T1000 (cell line): ENCODE data around the gene MTARC1.

Experiments
- DNase-seq: peaks from one replicate; lab custom pipeline; 2025; ENCODE audit warnings: mixed read lengths; lab: John Stamatoyannopoulos, UW

MTARC1 gene

DNA sequence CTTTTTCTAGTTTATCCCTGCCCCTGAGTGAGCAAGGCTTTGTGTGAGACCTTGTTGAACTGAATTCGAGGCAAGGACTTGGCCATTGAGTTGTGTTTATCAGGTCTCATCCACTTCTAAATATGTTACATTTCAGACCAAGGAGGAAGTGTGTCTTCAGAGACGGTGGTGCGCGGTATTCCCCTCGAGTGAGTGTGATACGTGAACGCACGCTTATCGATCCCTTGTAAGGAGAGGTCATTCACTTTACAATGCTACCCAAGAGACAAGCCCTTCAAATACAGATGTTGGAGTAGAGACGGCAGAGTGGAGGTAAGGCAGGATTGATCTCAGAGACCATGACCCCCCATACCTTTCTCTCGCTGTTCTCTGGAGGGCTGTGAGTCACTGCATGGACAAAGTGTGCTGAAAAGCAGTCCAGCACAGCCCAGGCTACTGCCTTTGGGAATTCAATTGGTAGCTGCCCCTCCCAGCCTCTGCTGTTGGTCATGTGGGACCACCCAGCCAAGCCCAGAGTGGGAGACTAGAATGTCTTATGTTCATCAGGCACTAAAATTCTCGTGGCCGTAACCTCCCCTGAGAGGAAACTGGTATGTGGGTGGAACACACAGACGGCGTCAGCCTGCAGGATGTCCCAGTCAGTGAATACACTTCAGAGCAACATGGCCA lies 16.3 kb upstream of the MTARC1 start:
- DNase-seq: no peak

DNA sequence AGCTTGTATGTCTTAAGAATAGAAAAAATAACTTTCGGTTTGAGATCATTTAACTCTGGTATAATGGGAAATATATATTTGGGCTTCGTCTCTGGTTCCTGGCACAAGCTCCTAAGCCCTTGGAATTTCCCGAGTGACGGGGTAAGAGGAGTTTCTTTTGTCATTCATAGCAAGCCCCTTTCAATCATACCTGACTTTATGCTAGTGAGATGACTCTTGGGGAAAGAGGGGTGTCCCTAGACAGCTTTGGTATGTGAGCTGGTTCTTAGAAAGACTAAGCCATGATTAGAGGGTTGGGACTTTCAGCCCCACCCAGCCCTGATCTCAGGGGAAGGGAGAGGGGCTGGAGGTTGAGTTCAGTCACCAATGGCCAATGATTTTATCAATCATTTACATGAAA lies 13.9 kb upstream of the MTARC1 start:
- DNase-seq: no peak

DNA sequence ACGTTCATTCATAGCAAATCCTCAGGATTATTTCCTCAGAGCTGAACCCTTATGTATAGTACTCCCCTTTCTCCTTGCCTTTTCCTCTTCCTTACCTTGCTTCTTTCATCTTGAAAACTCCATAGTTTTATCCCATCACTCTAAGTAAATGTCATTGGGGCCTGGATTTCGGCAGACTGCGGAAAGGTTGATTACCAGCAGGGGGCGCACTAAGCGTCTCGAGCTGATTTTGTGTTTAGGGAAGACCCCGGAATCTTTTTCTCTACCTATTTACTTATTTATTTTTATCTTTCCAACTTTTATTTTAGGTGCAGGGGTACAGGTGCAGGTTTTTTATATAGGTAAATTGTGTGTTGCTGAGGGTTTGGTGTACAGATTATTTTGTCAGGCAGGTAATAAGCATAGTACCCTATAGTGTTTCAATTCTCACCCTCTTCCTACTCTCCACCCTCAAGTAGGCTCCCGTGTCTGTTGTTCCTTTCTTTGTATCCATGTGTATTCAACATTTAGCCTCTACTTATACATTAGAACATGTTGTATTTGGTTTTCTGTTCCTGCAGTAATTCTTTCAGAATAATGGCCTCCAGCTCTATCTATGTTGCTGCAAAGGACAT lies 11.4 kb upstream of the MTARC1 start:
- peak; percentile 5 for DNase-seq

DNA sequence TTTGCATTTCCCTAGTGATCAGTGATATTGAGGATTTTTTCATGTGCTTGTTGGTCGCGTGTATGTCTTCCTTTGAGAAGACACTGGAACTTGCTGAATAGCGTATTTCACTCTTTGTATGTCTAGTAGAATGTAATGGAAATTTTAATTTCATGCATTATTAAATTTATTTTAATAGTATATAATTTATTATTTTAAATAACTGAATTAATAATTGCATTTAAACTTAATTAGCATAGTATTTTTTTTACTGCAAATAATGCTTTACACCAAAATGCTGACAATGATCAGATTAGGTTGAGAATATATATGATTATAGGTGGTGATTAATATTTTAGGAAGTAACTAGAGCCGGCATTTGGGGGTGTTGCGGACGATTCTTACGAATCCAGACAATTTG lies 10.5 kb upstream of the MTARC1 start:
- DNase-seq: no peak

DNA sequence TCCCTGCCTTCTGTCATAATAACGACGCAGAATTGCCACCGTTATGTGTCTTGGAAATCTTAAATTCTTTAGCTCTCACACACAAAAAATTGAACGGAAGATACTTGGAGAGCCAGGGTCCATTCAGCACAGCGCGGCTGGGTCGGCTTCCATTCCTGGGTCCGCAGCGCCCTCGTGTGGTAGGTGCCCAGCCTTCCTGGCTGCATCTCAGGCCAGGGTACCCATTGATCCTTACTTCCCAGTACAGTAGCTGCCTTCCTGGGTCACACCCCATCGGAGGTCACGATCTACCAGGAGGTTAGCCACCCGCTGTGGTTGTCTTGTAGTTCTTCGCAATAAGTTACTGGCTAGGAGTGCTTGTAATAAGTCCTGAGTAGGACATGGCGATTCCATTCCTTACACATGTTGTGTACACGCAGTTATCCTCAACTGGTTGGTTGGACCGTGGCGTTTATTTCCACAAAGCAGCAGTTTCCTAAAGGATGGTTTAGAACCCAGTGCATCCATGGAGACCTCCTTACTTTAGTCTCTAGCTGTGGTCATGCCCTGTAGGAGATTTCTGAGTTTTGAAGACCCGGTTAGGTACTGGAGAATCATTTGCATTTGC lies 9.9 kb upstream of the MTARC1 start:
- DNase-seq: peak; percentile 57

DNA sequence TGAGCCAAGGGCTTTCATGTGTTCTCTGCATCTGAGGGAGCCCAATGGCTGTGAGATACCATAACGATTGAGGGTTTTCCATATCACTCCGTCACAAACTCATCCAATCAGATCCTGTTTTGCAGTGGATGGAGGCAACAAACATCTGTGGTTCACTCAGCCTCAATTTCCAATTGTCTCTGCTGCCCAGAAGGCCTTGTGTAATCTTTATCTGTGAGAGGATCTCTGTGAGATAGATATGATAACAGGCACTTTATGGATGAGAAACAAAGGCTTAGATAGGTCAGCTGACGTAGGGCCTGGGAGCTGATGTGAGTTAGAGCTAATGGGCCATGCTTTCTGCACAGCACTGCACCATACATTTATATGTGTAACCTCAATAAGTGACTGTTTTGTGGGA lies 3.3 kb upstream of the MTARC1 start:
- no peak for DNase-seq

DNA sequence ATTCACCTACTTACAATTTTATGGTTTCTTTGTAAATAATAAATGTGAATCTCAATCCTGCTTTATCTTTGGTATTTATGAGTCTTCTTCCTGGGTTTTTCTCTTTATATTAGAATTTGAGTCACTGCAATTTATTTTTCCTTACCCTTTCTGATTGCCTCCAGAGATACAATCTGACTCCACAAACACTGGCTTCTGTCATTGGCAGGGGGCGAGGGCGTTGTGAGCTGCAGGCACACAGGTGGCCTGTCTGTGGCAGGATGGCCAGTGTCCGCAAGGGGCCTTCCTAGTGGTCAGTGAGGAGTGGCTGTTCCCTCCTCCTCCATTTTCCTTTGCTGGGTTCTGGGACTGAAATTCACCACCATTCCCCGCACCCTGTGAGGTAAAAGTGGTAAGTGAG lies 2.0 kb upstream of the MTARC1 start:
- no peak for DNase-seq

DNA sequence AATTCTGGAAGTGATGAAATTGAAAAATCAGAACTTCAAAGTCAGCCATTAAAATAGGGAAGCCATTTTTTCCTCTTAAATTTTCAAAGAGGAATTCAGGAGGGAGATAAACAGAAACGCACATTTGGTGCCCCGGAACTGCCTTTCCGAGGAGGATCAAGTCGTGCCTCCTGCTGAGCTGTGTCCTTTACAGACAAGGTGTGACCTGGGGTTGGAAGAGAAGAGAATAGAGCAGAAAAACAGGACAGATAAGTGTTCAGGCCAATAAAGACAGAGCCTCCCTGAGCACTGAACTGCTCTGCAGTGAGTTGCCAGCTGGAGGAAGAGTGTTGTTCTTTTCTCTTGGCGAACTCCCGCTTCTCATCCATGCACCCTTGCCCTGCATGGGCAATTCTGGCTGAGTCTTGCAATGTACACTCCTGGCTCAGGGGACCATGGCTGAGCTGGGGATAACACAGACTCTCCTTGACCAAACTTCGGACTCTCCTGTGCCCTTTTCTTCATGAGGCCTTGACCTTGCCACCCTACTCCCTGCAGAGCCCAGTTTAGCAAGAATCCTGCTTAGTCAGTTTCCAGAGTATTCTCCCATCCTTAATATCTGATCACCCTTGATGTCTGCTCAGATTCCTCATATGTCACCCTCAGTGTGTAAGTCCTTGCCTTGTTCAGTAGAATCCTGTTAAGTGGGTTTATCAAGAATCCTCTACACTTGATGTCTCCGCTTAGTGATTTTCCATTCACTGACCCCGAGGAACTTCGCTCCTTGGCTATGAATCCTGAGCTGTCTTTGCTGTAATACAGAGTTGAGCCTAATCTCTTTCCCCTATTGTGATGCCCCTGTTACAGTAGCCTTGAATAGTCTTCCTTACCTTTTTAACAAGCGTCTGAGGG lies 1.3 kb upstream of the MTARC1 start:
- DNase-seq: no peak

DNA sequence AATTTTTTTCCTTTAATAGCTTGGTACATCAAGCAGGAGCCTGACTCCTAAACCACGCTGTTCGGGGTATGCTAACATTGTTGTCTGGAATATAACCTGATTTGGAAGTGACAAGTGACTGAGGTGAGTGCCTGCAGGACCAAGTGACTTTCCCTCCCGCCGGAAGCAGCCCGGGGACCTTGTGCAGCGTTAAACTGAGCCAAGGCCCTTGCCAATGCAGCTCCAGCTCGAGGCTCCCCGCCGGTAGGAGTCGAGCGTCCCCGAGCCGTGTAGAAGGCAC lies 716 bp upstream of the MTARC1 start:
- DNase-seq: no peak

DNA sequence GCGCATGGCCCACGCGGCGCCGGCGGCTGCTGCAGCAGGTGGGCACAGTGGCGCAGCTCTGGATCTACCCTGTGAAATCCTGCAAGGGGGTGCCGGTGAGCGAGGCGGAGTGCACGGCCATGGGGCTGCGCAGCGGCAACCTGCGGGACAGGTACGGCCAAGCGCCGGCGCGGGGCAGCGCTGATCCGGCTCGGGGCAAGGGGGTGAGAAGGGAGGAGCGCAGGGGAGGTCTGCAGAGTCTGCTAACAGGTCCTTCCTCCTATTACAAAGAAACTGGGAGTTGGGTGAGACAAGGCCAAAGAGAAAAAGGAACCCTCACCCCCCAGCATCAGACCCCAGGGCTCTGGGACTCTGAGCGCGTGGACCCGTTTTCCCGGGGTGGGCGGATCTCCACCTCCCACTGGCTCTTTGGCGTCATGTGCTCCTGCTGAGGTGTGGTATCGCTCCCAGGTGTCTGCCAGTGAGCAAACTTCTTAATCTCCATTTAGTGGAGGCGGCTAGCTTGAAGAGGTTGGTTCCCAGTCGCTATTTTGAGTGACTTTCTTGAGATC lies 431 bp downstream of the MTARC1 start:
- no peak for DNase-seq

DNA sequence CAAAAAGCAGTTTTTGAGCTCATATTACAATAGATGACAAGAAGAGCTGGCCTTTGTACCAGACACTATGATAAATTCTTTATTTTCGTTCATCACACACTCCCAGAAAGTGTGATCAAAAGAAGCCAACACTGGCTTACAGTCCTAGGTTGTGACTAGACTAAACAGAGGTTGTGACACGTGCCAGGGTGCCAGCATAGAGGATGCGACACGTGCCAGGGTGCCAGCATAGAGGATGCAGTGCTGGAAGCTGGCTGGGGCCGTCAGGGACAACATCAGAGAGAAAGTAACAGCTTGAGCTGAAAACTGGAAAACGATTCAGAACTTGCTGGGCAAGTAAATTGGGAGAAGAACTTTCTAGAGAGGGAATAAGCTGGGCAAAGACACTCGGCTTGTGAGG lies 2.2 kb downstream of the MTARC1 start:
- no peak for DNase-seq

DNA sequence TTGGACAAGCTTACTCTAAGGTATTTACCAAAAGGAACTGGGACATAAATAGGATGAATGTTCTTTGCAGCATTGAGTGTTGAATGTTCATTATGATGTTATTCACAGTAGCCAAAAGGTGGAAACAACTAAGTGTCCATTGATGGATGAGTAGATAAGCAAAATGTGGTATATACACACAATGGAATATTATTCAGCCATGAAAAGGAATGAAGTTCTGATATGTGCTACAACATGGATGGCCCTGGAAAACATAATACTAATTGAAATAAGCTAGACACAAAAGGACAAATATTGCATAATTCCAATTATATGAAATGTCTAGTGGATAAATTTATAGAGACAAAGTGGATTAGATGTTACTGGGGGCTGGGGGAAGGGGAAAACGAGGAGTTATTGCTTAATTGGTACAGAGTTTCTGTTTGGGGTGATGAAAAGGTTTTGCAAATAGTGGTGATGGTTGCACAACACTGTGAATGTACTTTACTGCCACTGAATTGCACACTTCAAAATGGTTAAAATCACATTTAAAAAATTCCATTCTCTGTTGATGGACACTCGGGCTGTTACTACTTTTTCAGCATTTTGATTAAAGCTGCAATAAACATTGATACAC lies 2.9 kb downstream of the MTARC1 start:
- DNase-seq: no peak

DNA sequence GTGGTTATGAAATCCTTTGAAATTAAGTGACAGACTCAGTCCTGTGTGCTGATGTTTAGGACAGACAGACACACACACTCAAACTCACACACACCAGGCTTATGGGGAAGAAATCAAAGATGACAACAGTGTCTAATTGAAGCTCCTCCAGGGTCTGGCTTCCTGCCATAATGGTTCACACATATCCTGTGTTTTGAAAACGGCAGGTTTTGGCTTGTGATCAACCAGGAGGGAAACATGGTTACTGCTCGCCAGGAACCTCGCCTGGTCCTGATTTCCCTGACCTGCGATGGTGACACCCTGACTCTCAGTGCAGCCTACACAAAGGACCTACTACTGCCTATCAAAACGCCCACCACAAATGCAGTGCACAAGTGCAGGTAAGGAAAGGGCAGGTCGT lies 4.6 kb downstream of the MTARC1 start:
- DNase-seq: no peak

DNA sequence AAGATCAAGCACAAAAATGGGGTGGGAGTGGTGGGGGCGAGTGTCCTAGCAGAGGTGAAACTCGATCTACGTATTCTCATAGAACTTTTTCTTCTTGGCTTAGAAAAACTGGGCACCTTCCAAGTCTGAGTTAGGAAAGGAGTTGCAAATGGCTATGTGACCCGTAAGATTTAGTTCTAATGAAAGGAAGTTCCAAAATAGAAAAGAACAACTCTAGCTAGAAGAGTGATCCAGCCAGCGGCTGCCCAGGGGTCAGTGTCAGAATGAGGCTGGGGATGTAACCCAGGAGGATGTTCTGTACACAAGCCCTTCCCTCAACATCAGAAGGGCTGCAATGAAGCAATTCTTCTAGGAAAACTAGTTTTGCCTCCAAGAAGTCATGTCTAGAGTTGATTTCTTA lies 5.2 kb downstream of the MTARC1 start:
- no peak for DNase-seq

DNA sequence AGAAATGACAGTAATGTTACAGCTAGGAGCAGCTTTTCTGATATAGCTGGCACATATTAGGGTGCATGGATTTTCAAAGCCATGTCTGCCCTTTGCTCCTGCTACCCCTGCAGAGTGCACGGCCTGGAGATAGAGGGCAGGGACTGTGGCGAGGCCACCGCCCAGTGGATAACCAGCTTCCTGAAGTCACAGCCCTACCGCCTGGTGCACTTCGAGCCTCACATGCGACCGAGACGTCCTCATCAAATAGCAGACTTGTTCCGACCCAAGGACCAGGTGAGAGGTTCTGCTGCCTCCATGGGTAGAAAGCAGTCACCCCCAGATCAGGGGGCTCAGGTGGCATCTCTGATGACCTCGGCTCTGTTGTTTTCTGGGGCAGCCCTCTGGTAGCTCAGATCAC lies 9.8 kb downstream of the MTARC1 start:
- DNase-seq: no peak

DNA sequence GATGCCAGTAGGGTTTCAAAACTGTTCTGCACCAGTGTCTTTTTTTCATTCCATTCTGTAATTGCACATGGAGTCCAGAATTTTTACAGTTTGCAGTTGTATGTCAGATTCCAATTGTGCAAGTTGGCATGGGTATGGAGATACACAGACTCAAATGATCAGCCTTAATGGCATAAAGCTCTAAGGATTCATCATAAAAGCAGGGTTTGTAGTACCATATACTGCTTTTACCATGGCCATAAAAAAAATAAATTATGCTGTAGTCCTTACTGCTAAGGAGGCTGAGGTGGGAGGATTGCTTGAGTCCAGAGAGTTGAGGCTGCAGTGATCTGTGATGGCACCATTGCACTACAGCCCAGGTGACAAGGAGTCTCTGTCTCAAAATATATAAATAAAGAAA lies 10.3 kb downstream of the MTARC1 start:
- DNase-seq: no peak

DNA sequence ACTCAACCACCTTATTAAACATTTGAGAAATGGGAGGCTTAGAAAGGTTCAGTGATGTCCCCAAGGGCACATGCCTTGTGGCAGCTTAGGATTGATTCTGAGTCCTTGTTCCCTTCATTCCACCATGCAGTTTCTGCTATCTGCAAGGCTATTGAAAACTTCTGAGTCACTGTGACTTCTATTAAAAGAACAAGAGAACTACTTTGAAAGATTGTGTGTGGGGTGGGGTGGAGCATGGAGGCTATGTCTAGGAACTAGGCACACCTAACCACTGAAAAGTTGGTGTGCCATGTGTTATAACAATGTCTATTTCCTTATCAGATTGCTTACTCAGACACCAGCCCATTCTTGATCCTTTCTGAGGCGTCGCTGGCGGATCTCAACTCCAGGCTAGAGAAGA lies 10.8 kb downstream of the MTARC1 start:
- no peak for DNase-seq

DNA sequence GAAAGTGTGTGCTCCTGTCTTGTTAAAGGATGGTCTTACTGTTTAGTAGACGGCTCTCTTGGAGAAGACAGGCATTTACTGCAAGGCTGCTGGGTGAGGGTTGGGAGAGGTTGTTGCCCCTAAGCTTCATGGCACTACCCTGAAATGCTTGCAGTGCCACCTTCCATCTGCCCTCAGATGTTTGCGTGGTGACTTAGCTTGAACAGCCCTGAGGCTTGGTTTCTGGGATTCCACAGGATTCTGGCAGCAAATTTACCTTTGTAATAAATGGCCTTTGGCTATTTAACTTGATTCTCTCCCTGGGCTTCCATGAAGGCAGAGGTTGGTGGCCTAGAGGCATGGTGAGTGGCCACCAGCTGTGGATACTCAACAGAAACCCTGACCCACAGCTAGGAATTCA lies 11.6 kb downstream of the MTARC1 start:
- DNase-seq: peak; percentile 42

DNA sequence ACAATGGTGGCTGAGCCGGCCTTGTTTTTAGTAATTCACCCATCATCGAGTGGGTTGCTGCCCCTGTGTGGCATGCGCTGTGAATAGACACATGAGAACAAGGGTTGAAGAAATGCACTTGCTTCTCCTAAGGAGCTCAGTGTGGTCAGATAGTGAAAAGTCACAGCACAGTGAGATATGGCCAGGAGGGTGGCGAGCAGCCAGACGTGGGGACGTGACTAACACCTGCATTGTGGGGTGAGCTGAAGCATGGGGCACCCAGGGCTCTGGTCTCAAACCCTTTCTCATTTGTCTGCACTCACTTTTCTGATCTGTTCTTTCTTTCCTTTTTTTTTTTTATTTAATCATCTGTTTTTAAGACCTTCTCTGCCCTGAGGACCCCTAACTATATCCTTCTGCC lies 13.5 kb downstream of the MTARC1 start:
- no peak for DNase-seq

DNA sequence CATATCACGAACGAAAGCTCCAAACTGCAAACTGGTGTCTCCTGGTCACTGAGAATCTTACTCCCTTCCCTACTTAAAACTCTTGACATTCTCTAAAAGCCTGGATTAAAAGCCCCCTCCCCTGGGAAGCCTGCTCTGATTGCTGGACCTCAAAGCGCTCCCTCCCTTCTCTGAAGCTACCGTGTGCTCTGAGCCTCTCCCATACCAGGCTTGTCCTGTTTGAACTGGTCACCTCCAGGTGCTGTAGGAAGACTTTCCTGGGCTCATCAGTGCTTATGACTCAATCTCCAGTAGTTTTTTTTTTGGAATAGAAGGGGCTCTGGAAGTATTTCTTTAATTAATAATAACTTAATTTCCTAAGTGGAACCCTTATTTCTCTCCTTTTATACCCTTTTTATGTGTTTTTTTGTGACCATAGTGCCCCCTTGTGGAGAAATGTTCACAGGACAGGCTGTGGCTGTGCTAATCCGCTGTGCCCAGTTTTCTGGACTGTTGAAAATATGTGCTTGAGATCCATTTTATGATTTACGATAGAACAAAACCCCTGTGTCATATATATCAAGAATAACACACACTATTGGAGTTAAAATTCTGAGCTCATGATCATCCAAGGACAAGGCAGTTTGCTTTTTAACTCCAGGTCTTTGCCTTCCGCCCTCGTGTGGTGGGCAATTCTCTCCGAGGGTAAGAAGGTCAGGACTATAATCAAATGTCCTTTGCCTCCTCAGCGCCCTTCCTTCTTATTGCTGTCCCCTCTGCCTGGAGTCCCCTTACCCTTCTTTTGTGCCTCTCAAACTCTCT lies 16.9 kb downstream of the MTARC1 start:
- peak; percentile 33 for DNase-seq

DNA sequence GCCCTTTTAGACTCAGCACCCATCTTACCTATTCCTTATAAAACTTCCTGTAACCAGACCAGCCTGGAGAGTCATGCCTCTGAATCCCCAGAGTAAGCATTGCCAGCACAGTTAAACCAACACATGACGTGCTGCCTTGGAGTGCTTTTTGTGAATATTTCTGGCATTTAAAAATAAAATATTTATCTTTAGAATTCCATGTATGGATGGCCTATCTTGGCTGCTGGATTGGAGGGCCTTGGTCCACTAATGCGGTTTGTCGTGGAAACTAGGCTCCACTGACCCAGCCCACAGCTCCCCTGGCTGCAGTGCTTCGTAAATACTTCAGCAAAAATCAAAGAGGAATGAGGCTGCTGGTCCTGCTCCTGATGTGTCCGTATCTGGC lies 17.5 kb downstream of the MTARC1 start:
- DNase-seq: no peak
